HCT116 (cell line): ENCODE data around the gene ZNF202. TPM values are rescaled to one million over a fixed set of nuclear protein-coding genes. Genes with fewer than 3 reads are reported as not detected.

Source experiments
- ATAC-seq: fragments of 200-7000 bp; cut with Tn5 transposase; 2 replicates; pipeline ENCODE4 v1.9.1; 2020; ENCODE audit warnings: mild to moderate bottlenecking, moderate library complexity
- BruUV-seq: library from RNA; stranded (reverse); fragments of 400-500 nt; replicated peaks from 2 replicates; lab custom pipeline; 2021; lab: Mats Ljungman, UMichigan
- CTCF ChIA-PET: fragments of 300-600 bp; sonication (Branson Sonifier 250); formaldehyde crosslinking; loops from one replicate; lab custom pipeline; 2021; ENCODE audit warnings: antibody characterized with exemption; lab: Charles Lee
- POLR2A ChIA-PET: fragments of 300-600, 350-600 bp; sonication (Branson Sonifier 250); formaldehyde crosslinking; loops from one replicate; lab custom pipeline; 2021; ENCODE audit warnings: antibody characterized with exemption; lab: Charles Lee
- RAD21 ChIA-PET, 2 experiments: fragments of 300-600 bp; sonication (Branson Sonifier 250); formaldehyde crosslinking; loops; one replicate each; lab custom pipeline; 2023; ENCODE audit warnings: low total read pairs in 2 of 2; ENCODE audit not compliant: uncharacterized antibody in 2 of 2, unreplicated experiment in 2 of 2, low non-redundant PET in 1 of 2; lab: Charles Lee
- DNase-seq: peaks from one replicate; pipeline ENCODE4 v3.0.0-alpha.2; 2010; ENCODE audit warnings: low read depth, low spot score
- H2AFZ ChIP-seq: fragments of 200-600 bp; shearing (Covaris generic), sonication (generic); 2 replicates; pipeline ENCODE4 v1.6.1; 2017; ENCODE audit warnings: low read depth, mixed run types, mixed read lengths, antibody characterized with exemption, low read length; ENCODE audit not compliant: poor library complexity, severe bottlenecking
- H3K27ac ChIP-seq: 2 replicates; pipeline ENCODE4 v1.5.1; 2012; ENCODE audit warnings: low read depth, low read length
- H3K27me3 ChIP-seq: fragments of 200-600 bp; sonication (generic); 2 replicates; pipeline ENCODE4 v1.6.1; 2016; ENCODE audit warnings: mixed run types, low read length, mixed read lengths; ENCODE audit not compliant: insufficient read depth
- H3K36me3 ChIP-seq, 2 experiments: fragments of 200-500 bp in 1 of 2; fragments of 200-600 bp in 1 of 2; sonication (Bioruptor generic) in 1 of 2; sonication (generic) in 1 of 2; 2 replicates each; pipeline versions ENCODE4 v1.5.1 to v1.6.1; 2014 to 2016; ENCODE audit warnings: low read length in 2 of 2, inconsistent platforms in 1 of 2, mixed read lengths in 1 of 2, mixed run types in 1 of 2; ENCODE audit not compliant: insufficient read depth in 2 of 2, control insufficient read depth in 1 of 2
- H3K4me1 ChIP-seq, 2 experiments: fragments of 200-600 bp in 1 of 2; sonication (generic) in 1 of 2; 2 replicates each; pipeline versions ENCODE4 v1.5.1 to v1.6.1; 2012 to 2017; ENCODE audit warnings: low read length in 2 of 2, inconsistent platforms in 1 of 2, mild to moderate bottlenecking in 1 of 2, mixed read lengths in 1 of 2, mixed run types in 1 of 2, moderate library complexity in 1 of 2; ENCODE audit not compliant: insufficient read depth in 2 of 2, control insufficient read depth in 1 of 2
- H3K4me2 ChIP-seq: fragments of 200-600 bp; sonication (generic); 2 replicates; pipeline ENCODE4 v1.6.1; 2017; ENCODE audit warnings: mixed run types, low read length, mixed read lengths
- H3K4me3 ChIP-seq, 2 experiments: fragments of 200-600 bp in 1 of 2; sonication (generic) in 1 of 2; replicated peaks in 1 of 2; 2 replicates each; pipeline ENCODE4 v1.5.1; 2011 to 2016; ENCODE audit warnings: low read length in 2 of 2, control low read depth in 1 of 2, low read depth in 1 of 2, mild to moderate bottlenecking in 1 of 2, mixed read lengths in 1 of 2, mixed run types in 1 of 2
- H3K79me2 ChIP-seq: fragments of 200-600 bp; sonication (generic); 2 replicates; pipeline ENCODE4 v1.6.1; 2017; ENCODE audit warnings: mild to moderate bottlenecking, mixed run types, low read length, moderate library complexity, mixed read lengths; ENCODE audit not compliant: insufficient read depth
- H3K9ac ChIP-seq: fragments of 200-600 bp; sonication (generic); 2 replicates; pipeline ENCODE4 v1.6.1; 2016; ENCODE audit warnings: low read length, mixed read lengths
- H3K9me2 ChIP-seq: fragments of 200-600 bp; sonication (generic), shearing (Covaris generic); 2 replicates; pipeline ENCODE4 v1.6.1; 2017; ENCODE audit warnings: mixed run types, mild to moderate bottlenecking, moderate library complexity; ENCODE audit not compliant: insufficient read depth
- H3K9me3 ChIP-seq, 2 experiments: fragments of 200-500 bp in 1 of 2; fragments of 200-600 bp in 1 of 2; sonication (Bioruptor generic) in 1 of 2; sonication (generic) in 1 of 2; 2 replicates each; pipeline ENCODE4 v1.6.1; 2014 to 2017; ENCODE audit warnings: low read length in 2 of 2, mixed read lengths in 2 of 2, inconsistent platforms in 1 of 2, low read depth in 1 of 2, mild to moderate bottlenecking in 1 of 2, mixed run types in 1 of 2, moderate library complexity in 1 of 2; ENCODE audit not compliant: control insufficient read depth in 1 of 2, insufficient read depth in 1 of 2
- H4K20me1 ChIP-seq: fragments of 200-600 bp; sonication (generic), shearing (Covaris generic); 2 replicates; pipeline ENCODE4 v1.6.1; 2017; ENCODE audit warnings: mixed run types, mild to moderate bottlenecking, moderate library complexity; ENCODE audit not compliant: insufficient read depth
- CBX3 ChIP-seq: IDR thresholded peaks from 2 replicates; pipeline ENCODE4 v1.6.1; 2012; ENCODE audit warnings: low read depth
- CEBPB ChIP-seq: IDR thresholded peaks from 2 replicates; pipeline ENCODE4 v1.6.1; 2012; ENCODE audit warnings: low read depth
- CTCF ChIP-seq, 3 experiments: fragments of 200-600 bp in 1 of 3; sonication (generic) in 1 of 3; IDR thresholded peaks in 2 of 3; conservative IDR thresholded peaks in 1 of 3; 2 replicates each; pipeline ENCODE4 v1.5.1; 2012 to 2017; ENCODE audit warnings: low read depth in 2 of 3, low read length in 2 of 3, antibody characterized with exemption in 1 of 3, borderline replicate concordance in 1 of 3, control low read depth in 1 of 3, mild to moderate bottlenecking in 1 of 3, mixed read lengths in 1 of 3, mixed run types in 1 of 3, moderate library complexity in 1 of 3; ENCODE audit not compliant: insufficient read depth in 1 of 3
- EGR1 ChIP-seq: IDR thresholded peaks from 2 replicates; pipeline ENCODE4 v1.6.1; 2012; ENCODE audit warnings: low read depth
- ELF1 ChIP-seq: IDR thresholded peaks from 2 replicates; pipeline ENCODE4 v1.6.1; 2012; ENCODE audit warnings: low read depth, borderline replicate concordance
- EZH2 ChIP-seq: fragments of 200-600 bp; sonication (generic); IDR thresholded peaks from 2 replicates; pipeline ENCODE4 v1.6.1; 2017; ENCODE audit warnings: antibody characterized with exemption, mixed run types
- EZH2phosphoT487 ChIP-seq: fragments of 200-600 bp; IDR thresholded peaks from 2 replicates; pipeline ENCODE4 v1.6.1; 2018; ENCODE audit warnings: antibody characterized with exemption, borderline replicate concordance
- JUND ChIP-seq: IDR thresholded peaks from 2 replicates; pipeline ENCODE4 v1.6.1; 2012
- POLR2A ChIP-seq: IDR thresholded peaks from 2 replicates; pipeline ENCODE4 v1.7.0; 2011; ENCODE audit warnings: borderline replicate concordance; ENCODE audit not compliant: insufficient read depth, insufficient read length; ENCODE audit errors: extremely low read depth
- POLR2AphosphoS5 ChIP-seq: IDR thresholded peaks from 2 replicates; pipeline ENCODE4 v1.6.1; 2011; ENCODE audit warnings: mild to moderate bottlenecking, low read depth, low read length, moderate library complexity
- SIN3A ChIP-seq: IDR thresholded peaks from 2 replicates; pipeline ENCODE4 v1.6.1; 2012; ENCODE audit warnings: low read depth
- SP1 ChIP-seq: IDR thresholded peaks from 2 replicates; pipeline ENCODE4 v1.6.1; 2012; ENCODE audit warnings: low read depth
- TCF7L2 ChIP-seq: IDR thresholded peaks from 2 replicates; pipeline ENCODE4 v1.7.0; 2011; ENCODE audit warnings: borderline replicate concordance, inconsistent platforms; ENCODE audit not compliant: insufficient read depth, insufficient read length; ENCODE audit errors: extremely low read depth
- YY1 ChIP-seq: IDR thresholded peaks from 2 replicates; pipeline ENCODE4 v1.6.1; 2011; ENCODE audit warnings: low read length, low read depth, moderate library complexity, mild to moderate bottlenecking; ENCODE audit not compliant: insufficient replicate concordance; ENCODE audit errors: extremely low read depth
- ZNF274 ChIP-seq: fragments of 200-500 bp; sonication (Bioruptor generic); IDR thresholded peaks from 2 replicates; pipeline ENCODE4 v1.6.1; 2014; ENCODE audit warnings: mild to moderate bottlenecking, low read depth, low read length, inconsistent platforms
- intact Hi-C: fragments of 100-400 bp; cut with micrococcal nuclease; formaldehyde crosslinking; loops from 2 replicates; pipeline ENCODE4 v1.10.0; 2022
- total RNA-seq: library from RNA; stranded (reverse); gene quantifications from one replicate; pipeline ENCODE4 v1.2.1, GENCODE V29; 2021; ENCODE audit not compliant: unreplicated experiment
- TF ChIP-seq, protein P1 (sequence below): IDR thresholded peaks from 2 replicates; pipeline ENCODE4 v1.6.1; 2012; ENCODE audit warnings: low read depth
- TF ChIP-seq, protein P2 (sequence below): IDR thresholded peaks from 2 replicates; pipeline ENCODE4 v1.6.1; 2012

ZNF202 gene
- total RNA-seq, 1 experiment from 2014 or later, result 16.9 TPM

- H3K79me2 ChIP-seq, result no peaks in the 10 kb centered on the region
- no peaks in the 10 kb centered on the region for H3K9me3 ChIP-seq
- H3K4me2 ChIP-seq, result no peak overlapping the region
- POLR2A ChIA-PET, result no interaction called here
- no peaks in the 10 kb centered on the region for H4K20me1 ChIP-seq
- no TSS peak for BruUV-seq
- H3K27me3 ChIP-seq, result peaks cover 77% of the 10 kb centered on the region
- TF ChIP-seq POLR2AphosphoS5, result no peak
- no peak for TF ChIP-seq CBX3
- no peak for TF ChIP-seq EZH2phosphoT487
- no peak for TF ChIP-seq CTCF (IDR thresholded peaks at IDR 0.05 in 2 of 3, conservative IDR thresholded peaks at IDR 0.05 in 1 of 3; ENCODE audit: borderline replicate concordance in 1 of 3, insufficient read depth in 1 of 3, low read depth in 2 of 3, low read length in 2 of 3)
- no peak for TF ChIP-seq EGR1
- TF ChIP-seq YY1, result no peak
- TF ChIP-seq, protein P1, sequence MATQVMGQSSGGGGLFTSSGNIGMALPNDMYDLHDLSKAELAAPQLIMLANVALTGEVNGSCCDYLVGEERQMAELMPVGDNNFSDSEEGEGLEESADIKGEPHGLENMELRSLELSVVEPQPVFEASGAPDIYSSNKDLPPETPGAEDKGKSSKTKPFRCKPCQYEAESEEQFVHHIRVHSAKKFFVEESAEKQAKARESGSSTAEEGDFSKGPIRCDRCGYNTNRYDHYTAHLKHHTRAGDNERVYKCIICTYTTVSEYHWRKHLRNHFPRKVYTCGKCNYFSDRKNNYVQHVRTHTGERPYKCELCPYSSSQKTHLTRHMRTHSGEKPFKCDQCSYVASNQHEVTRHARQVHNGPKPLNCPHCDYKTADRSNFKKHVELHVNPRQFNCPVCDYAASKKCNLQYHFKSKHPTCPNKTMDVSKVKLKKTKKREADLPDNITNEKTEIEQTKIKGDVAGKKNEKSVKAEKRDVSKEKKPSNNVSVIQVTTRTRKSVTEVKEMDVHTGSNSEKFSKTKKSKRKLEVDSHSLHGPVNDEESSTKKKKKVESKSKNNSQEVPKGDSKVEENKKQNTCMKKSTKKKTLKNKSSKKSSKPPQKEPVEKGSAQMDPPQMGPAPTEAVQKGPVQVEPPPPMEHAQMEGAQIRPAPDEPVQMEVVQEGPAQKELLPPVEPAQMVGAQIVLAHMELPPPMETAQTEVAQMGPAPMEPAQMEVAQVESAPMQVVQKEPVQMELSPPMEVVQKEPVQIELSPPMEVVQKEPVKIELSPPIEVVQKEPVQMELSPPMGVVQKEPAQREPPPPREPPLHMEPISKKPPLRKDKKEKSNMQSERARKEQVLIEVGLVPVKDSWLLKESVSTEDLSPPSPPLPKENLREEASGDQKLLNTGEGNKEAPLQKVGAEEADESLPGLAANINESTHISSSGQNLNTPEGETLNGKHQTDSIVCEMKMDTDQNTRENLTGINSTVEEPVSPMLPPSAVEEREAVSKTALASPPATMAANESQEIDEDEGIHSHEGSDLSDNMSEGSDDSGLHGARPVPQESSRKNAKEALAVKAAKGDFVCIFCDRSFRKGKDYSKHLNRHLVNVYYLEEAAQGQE, result no peak
- TF ChIP-seq SP1, result no peak
- no peak for TF ChIP-seq JUND
- no peak for TF ChIP-seq CEBPB
- TF ChIP-seq ZNF274, result no peak
- TF ChIP-seq TCF7L2, result no peak
- TF ChIP-seq, protein P2, sequence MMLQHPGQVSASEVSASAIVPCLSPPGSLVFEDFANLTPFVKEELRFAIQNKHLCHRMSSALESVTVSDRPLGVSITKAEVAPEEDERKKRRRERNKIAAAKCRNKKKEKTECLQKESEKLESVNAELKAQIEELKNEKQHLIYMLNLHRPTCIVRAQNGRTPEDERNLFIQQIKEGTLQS, result no peak
- TF ChIP-seq SIN3A, result no peak
- no peak for TF ChIP-seq POLR2A
- no peak for TF ChIP-seq ELF1
- no peak for TF ChIP-seq EZH2
- intact Hi-C loops, result no loop called here
- no peaks in the 10 kb centered on the region for H3K4me1 ChIP-seq
- ATAC-seq (no peak), DNase-seq (no peak)
- CTCF ChIA-PET, result no interaction called here
- H2AFZ ChIP-seq, result no peak overlapping the region
- no peaks in the 10 kb centered on the region for H3K9me2 ChIP-seq
- H3K27ac ChIP-seq, result no peak overlapping the region
- RAD21 ChIA-PET, result no interaction called here
- H3K9ac ChIP-seq, result no peak overlapping the region
- H3K4me3 ChIP-seq, result no peak overlapping the region
- H3K36me3 ChIP-seq, result no peaks in the 10 kb centered on the region
Observed at GRCh38 chr11:123684601-123685000, 56.9 kb downstream of the ZNF202 start.
